LoVo (cell line): ENCODE data around the gene NYAP2.
A peak's percentile ranks its signal among the peaks of the same experiment; 100 is the strongest.

Experiments used
- DNase-seq: peaks from one replicate; pipeline ENCODE4 v3.0.0-alpha.2; 2016; ENCODE audit warnings: low spot score

NYAP2 gene

DNA sequence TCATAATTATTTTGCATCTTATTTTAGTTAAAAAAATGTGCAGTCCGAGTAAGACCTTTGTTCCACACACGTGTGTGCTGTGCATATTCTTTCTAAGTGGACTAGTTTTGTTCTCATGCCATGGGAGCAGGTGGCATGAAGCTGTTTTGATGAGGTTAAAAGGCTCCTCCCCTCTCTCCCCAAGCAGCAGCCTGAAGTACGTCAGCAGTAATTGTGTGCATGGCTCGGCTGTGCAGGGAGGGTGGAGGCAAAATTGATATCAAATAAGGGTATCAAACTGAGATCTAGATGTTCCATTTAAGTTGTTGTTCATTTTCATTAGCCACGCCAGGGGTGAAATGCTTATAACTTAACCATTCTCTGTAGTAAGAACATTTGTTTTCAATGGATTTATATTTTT, at the start of gene NYAP2:
TSS of gene NYAP2 (plus strand) at position 207 of the 400 bp plus-strand sequence. CDS start 9,171 bp downstream, outside the sequence.
- no peak for DNase-seq

DNA sequence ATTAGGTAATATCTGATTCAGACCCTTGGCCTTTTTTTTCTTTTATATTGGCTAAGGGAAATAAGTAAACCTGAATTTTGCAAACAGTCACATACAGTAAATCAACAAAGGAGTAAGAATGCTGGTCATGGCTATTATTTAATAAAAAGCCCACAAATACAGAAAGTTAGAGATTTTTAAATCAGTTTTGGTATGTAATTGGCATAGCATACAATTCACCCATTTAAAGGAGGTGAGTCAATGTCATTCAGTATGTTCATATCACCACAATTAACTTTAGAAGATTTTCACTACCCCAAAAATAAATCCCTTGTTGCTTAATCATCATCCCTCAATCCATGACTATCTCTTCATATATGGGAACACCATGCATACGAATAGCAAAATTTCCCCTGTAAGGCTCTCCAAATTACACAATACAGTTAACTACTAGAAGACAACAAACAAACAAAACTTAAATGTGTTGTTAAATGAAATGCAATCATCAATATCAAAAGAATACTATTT, 45.9 kb upstream of the NYAP2 start:
- no peak for DNase-seq

DNA sequence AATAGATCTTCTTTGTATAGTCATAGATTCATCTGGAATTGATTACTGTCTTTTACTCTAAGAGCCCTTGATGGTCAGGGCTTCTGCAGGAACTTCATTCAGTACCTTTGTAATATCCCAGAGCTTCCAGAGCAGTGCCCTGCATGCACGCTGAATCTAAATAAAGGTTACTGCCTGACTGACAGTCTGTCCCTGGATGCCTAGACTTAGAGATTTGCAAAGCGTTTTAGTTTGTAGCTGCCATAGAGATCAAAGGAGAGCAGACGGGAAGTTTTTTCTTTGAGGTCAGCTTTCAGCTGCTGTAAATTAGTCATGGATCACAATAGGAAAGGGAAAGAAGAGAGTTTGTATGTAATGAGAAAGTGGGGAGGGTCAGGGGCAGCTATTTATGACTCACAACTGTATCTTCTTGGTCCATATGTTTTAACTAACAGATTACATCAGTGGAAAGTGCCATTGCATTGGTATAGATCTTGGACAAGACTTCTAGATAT, 45.2 kb upstream of the NYAP2 start:
- DNase-seq = no peak

DNA sequence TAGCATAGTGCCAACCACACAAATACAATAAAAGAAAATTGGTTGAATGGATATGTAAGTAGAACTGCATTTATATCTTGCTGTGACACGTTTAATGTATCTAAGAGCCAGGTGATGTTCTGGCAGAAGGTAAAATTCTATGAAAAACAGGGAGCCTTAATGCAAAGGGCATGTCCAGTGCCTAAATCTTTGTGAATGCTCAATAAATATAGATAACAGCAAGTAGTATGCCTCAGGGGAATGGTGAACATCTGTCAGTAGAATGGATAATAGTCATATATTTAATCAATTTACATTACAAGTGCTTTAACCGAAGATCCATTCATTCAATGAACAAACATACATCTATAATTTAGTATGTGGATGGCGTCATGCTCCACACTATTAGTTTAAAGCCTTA, 43.7 kb upstream of the NYAP2 start:
- no peak for DNase-seq

DNA sequence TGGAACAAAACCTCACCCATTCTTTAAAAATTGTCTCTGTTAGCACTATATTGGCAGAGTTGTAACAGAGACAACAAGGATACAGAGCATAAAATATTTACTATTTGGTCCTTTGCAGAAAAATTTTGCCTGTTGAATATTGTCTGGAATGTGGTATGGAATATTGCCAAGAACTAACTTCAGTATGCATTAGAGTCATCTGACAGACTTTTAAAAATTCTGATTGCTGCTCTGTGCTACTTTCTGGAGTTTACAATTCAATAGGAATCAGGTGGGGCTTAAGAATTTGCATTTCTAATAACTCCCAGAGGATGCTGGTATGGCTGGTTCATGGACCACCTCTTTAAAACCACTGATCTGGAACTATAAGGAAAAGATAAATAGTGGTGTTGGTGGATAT, 32.8 kb upstream of the NYAP2 start:
- DNase-seq = no peak

DNA sequence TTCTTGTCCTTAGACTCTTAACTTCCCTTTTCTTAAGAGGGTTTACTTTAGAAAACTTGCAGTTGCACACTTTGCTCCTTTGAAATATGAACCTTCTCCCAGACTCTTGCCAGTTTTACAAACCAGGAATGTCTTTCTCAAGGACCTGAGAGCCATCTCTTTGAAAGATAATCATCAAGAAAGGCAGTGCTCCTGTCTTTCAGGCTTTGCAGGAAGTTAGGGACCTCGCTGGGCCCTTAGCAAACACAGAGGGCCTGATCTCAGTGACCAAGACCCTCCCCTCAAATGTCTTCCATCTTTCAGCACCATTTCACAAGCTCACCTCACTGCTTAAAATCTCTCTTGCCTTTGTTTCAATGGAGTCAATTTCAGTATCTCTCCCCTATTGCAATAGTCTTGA, 32.0 kb upstream of the NYAP2 start:
- no peak for DNase-seq

DNA sequence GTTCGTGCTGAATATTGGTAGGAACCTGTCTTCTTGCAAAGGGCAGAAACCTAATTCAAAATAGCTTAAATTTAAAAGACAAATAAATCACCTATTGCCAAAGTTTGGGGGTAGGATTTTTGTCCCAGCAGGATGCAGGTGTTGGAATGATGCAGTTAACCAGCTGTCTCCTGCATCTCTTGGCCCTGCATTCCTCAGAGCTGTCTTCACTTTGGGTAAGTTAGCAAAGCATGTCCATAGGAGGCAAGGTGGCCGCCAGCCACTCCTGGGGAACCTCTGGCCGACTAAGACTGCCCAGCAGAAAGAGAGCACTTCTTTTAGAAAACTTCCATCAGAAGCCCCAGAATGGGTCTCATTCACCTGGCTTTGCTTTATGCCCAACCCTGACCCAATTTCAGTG, 20.5 kb upstream of the NYAP2 start:
- DNase-seq = no peak

DNA sequence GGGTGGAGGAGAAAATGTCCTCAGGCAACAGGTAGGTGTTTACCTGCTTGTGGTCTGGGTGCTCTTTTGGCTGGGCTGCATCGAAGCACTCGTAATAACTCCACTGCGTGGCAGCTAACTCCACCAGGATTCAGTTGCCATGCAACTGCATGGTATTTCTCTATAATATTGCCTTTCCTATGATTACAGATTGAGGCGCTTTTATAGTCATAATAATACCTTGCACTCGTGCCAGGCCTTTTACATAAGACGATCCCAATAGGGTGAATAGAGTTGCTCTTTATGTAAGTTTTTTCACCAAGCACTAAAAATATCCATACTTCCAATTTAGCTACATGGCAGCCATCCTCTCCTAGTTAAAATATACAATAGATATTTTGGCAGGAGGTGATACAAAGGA, 19.7 kb upstream of the NYAP2 start:
- DNase-seq = no peak

DNA sequence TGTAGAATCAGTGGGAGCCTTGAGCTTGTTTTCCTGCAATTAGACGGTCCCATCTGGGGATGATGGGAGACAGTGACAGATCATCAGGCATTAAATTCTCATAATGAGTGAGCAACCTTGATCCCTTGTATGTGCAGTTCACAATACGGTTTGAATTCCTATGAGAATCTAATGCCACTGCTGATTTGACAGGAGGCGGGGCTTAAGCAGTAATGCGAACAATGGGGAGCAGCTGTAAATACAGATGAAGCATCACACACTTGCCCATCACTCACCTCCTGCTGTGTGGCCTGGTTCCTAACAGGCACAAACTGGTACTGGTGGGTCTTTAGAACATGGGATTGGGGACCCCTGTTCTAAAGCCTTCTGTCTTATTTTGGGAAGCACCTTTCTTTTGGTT, 17.9 kb upstream of the NYAP2 start:
- DNase-seq = no peak

DNA sequence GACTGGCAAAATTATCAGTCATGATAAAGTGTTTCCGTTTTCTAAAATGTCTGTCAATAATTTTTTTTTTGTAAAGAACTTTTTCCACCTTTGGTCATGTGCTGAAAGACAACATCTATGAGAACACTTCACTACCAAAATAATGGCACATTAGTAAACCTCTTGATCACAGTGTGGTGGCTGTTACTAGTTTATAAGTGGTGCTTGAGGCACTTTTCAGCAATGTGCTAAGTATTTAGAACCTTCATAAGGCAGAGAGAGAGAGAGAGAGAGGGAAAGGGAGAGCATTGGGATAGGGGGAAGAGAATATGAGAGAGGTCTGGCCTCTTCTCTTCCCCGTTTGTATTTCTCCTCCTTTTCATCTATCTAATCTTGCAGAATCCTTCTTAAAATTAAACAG, 1.1 kb upstream of the NYAP2 start:
- no peak for DNase-seq

DNA sequence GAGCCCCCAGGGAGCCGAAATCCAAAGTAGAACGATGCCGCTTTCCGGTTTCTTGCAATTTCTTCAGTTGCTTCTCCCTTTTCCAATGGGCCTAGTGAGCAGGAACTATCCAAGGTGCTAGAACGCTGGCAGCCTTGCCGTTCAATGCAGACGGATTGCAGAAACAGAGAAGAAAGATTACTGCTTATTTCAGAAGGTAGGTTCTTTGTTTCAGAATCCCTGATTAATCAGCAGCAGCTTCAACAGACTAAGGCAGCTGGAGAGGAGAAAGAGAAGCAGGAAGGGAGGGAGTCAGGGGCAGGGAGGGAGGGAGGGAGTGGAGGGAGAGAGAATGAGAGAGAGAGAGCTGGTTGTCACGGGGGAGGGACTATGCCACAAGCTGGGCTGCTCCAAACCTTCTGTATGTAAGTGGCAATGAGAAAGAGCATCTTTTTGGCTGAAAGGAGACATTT, 576 bp downstream of the NYAP2 start:
- peak; percentile 39 for DNase-seq

DNA sequence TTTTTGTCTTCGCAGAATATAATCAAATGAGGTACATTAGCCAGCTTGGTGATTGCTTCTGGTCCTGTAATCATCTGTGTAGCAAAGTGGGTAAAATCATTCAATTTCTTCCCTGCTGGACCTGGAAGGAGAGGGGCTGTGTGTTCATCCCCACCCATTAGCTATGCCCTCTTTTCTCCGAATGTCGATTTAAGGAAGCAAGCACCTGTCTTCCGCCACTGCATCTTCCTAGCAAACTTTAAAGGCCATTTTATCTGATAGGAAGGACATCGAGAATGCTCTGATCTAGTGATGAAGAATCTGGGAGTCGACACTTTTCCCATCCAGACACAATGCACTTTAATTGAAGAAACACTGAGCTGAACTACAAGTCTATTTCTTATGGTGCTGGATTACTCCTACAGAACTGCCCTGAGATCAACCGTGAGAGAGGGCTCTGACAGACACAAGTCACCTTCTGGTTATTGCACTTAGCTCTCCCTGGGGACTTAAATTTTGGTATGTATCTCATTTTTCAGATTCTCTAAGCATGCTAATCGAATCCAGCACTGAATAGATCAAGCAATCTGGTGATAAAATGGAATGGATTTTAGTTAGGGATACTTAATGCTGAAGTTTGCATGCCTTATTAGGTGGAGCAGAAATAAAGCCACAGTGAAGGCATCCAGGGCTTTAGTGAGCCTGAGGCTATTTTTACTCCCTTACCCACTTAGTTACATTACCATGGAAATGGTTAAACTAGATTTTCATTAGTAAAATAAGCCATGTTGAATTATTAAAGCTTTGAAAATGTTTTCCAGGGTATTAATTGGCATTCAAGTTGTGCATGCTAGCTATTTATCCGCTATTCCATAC, 1.3 kb downstream of the NYAP2 start:
- no peak for DNase-seq

DNA sequence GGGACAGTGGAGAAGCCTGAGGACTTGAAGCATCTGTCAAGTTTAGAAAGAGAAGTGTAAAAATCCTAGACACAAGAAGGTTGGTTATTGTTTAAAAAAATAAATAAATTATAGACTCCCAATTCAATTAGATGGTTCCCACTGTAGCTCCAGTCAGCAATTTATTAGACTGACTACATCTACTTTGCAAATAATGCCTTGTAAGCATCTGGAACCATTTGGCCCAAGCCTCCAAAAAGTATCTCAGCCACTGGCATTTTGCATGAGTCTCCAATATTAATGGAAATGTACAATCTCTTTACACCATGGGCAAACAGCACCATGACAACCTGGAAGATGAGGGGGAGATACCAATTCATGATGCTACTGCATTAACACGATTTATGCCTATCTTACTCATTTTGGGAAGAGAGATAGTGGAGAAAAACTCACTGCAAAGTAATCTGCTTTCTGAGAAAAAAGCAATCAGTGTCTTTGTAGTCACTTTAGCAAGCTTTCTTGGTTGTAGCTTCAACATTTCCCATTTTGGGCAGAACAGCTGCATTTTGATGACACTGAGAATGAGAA, 2.8 kb downstream of the NYAP2 start:
- DNase-seq = no peak

DNA sequence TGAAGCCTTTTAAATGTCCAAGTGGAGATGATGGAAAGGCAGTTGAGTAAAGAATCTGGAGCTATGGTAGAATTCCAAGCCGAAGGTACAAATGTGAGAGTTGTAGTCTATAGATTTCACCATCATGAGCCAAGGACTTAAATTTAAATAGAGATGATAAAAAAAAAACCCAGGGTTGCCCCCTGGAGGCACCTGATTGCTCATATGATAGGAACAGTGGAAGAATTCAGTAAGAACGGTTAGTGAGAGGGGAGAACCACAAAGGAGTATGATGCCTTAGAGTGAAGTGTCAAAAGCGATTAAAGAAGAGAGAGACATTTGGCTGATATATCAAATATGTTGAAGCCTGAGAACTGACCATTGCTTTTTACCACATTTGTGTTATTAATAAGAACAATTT, 11.9 kb downstream of the NYAP2 start:
- no peak for DNase-seq

DNA sequence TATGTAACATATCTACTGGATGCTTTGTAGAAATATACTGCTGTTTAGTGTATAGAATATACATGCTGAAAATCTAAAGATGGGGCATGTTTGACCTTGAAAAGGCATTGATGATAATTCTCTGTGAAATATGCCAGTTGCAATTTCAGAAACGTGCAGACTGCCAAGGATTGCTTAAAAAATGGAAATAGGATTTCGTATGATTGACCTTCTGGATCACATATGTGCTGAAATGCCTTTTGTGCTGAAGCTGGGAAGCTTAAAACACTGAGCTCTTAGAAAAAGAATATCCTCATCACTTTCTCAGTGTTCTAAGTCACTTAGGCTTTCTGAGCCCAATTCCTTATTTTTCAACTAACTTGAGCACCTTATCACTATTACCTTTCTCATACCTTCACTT, 14.3 kb downstream of the NYAP2 start:
- no peak for DNase-seq

DNA sequence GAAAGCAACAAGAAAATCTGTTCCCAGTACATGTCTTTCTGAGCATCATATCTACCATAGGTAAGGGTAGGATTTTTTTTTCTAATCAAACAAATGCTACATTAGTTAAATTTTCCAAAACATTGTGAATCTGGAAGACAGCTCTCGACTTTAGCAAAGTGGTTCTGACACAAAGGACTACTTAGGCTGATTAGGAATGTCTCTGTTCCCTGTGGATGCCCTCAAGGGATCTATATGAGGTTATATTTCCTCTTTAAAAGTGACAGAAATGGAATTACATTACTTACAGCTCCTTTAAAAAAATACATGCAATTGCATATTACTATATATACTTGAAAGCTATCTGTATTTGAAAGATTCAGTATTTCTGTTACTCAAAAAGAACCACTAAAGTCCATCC, 15.4 kb downstream of the NYAP2 start:
- no peak for DNase-seq

DNA sequence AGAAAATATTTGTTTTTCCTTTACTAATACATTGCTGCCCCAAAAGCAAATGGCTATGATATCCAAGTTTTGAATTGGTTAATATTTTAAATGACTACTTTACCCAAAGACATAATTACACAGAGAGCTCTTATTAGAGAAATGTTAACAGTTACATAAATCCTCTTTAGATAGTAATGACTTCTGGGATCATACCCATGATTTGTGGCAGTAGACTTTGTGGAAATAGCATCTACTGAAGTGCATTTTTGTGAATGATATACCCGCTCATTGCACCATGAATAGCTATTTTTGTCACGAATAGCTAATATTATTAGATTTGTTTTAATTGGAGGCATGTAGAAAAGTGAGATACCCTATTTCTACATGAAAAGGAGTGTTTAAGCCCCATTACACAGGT, 15.8 kb downstream of the NYAP2 start:
- DNase-seq = no peak

DNA sequence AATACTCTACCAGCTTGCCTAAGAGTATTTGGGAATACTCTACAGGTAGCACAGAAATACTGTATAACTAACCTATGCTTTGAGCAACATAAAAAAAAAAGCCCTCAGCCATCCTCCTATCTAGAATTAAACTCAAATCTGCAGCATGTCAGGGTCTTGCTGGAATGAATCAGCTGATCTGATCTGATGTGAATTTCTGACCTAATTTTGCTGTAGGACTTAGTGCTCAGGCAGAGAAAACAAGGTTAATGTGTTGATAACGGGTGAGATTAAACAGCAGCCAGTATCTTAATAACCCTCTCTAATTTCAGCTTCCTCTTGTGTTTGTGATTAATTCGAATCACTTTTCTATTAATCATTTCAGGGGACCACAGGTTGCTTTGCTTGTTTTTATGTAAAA, 16.3 kb downstream of the NYAP2 start:
- DNase-seq = no peak

DNA sequence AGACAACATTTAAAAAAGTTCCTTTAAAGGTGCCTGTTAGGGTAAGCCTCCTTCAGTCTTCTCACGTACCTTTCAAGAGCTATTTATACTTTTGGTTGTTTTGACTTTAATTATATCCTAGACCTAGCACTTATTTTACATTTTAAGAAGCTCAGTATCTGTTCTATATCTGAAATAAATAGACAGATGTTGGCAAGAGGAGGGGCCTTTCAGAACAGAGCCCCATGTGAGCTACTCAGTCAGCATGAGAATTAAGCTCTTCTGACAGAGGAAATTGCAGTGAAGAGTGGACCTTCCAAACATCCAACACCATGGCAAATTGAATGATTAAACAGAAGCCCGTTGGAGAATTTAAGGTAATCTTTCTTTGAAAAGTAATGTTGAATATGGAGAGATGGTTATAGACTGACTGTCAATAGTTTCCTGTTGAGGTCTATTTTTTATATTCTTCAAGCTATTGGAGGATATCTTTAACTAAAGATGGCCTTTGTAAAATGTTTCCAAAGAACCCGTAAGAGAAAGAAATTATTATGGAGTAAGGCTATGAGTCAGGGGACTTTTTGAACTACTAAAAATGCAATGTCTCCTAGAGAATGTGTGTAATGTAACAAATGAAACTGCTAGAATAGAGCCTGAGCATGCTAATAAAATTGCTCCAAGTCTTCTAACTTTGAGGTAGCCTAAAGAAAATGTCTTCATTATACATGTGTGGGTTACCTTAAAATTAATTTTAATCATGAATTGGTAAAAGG, 17.3 kb downstream of the NYAP2 start:
- no peak for DNase-seq

DNA sequence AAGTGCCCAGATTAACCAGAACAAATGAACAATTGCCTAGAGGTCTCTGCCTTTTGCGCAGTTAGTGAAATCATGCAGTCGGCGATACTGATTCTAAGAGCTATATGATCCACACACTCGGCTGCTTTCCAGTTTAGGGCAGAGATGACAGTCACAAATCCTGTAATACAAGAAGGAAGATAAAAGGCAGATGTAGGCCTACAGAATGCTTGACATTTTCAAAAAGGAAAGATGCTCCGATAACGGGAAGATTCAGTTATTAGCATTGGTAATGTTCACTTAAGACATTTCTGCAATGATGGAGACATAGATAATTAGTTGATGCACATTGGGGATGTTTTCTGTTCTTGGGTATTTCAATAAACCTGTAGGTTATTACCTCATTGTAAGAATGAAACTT, 19.5 kb downstream of the NYAP2 start:
- DNase-seq = no peak

DNA sequence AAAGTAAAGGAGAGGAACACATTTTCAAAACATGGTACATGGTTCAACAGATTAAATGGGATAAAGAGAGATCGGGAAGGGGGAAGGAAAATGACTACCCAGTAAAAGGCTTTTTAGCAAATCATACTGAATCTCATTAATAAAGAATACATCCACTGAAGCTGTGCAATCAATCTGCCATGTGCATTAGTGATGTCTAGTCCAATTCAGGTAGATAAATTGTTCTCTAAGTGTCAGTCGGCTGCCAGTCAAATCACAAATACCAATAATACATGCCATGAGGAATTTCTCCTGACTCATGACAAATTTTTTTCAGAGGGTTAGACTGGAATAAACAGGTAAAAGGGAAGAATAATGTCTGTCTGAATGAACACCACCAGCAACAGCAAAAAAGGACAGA, 22.6 kb downstream of the NYAP2 start:
- no peak for DNase-seq

DNA sequence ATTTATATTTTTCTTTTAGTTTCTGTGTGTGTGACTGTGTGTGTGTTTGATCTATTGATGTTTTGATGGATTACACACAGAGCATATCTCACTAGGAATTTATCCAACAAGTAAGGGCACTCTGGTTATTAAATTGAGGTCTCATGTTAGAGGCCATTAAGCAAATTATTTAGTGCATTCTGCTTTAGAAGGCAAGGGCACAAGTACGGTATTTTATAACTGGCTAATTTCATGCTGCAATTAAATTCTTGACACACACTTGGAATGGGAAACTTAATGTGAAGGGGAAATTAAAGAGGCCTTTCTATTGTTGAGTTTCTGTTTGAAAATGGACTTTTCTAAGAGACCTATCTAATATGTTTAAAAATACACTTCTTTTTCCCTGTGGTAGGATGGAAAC, 25.8 kb downstream of the NYAP2 start:
- DNase-seq = no peak

DNA sequence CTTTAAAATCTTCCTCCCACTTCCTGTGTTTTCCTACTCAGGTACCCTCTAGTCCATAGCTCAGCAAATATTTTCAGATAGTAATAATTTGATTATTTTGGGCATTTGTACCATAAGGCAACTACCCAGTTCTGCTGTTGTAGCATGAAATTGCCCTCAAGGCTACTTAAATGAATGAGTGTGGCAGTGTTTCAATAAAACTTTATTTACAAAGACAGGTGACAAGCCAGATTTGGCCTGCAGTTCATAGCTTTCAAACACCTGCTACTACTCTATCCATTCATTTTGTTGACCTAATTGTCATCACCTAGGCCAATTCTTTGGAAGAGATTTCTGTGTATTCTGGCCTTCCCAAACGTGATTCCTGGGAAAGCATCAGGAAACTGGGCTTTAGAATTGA, 28.9 kb downstream of the NYAP2 start:
- DNase-seq = no peak
